Endometrial microvascular endothelial cells (primary cell): Measurements from ENCODE around the gene KIAA0825. TPM values are rescaled to one million over a fixed set of nuclear protein-coding genes. Genes with fewer than 3 reads are reported as not detected.

Experiments
- in situ Hi-C: cut with HindIII; loops from 2 replicates; pipeline ENCODE4 v1.10.0; 2017; ENCODE audit warnings: low sequenced_read_pairs, low pct_unique_long_range_greater_than_20kb; ENCODE audit errors: inconsistent ontology term
- total RNA-seq: library from RNA; depleted of rRNA; stranded (reverse); fragments of >200 nt; gene quantifications from one replicate; pipeline ENCODE4 v1.2.3, GENCODE V29; 2015; ENCODE audit errors: inconsistent ontology term

KIAA0825 gene
- total RNA-seq, 1 donor from 2014 or later: 0.46 TPM

DNA sequence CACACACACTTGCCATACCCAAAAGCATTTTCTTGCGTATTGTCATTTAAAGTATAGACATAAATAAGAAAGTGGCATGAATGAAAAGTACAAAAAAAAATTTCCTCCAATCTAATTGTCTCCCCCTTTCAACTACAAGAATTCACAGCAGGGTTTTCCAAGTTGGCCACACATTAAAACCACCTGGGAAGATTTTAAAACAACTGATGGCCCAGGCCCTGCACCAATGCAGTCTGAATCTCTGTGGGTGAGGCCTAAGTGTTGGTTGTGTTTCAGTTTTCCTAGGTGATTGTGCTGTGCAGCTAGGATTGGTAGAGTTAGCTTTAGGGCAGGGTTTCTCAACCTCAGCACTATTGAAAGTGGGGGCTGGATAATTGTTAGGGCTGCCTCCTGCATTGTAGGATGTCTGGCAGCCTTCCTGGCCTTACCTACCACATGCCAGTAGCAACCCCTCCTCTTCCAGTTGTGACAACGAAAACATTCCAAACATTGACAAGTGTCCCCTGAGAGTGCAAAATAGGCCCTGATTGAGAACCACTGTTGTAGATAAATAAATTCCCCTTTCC, 337.1 kb downstream of the KIAA0825 start:
- in situ Hi-C loops: no loop called here

DNA sequence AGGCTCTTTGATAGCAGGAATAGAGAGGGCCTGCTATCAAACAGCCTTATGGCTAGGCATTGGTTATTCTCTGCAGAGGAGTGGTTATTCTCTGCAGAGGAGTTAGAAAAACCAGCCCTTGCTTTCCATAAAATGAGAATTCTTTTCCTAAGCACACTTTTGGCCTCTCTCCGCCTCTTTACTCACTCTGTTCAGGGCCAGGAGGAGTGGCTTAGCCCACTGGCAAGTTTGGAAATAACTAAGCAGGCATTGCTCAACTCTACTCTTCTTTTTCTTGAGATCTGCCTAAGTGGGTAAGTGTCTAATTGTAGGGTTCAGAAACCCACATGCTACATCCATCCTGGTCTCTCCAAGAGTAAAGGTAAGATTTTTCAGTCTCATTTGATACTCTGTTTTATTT, 341.7 kb downstream of the KIAA0825 start:
- in situ Hi-C loops: no loop called here

GRCh38 chr5:94276048-94276447, 342.4 kb downstream of the KIAA0825 start:
- in situ Hi-C loops: no loop called here

GRCh38 chr5:94274707-94275106, 343.7 kb downstream of the KIAA0825 start:
- in situ Hi-C loops: no loop called here

- in situ Hi-C loops: no loop called here
Measured at GRCh38 chr5:94268226-94268625, 350.2 kb downstream of the KIAA0825 start.

DNA sequence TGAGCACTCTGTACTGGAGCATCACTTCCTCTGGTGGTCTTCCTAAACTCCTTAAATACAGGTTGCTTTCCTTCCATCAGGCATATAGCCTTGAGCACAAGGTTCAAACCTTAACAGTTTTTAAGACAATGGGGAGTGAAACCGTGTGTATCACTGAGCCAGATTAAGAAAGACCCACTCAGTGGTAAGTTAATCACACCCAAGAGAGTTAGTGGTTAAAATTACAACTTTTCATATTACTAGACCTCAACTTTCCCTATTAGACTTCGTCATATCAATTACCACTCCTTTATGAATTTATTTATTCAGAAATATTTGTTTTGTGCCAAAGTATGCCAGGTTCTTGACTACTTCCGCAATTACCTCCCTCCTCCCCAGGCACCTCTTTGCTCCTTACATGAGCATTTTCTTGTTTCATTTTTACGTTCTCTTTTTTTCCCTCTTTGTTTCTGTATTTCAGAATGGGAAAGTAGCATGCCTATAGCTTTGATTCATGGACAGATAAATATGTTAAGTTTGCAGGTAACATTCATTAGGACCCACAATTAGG, 351.0 kb downstream of the KIAA0825 start:
- in situ Hi-C loops: no loop called here

GRCh38 chr5:94266170-94266569, 352.2 kb downstream of the KIAA0825 start:
- in situ Hi-C loops: no loop called here

DNA sequence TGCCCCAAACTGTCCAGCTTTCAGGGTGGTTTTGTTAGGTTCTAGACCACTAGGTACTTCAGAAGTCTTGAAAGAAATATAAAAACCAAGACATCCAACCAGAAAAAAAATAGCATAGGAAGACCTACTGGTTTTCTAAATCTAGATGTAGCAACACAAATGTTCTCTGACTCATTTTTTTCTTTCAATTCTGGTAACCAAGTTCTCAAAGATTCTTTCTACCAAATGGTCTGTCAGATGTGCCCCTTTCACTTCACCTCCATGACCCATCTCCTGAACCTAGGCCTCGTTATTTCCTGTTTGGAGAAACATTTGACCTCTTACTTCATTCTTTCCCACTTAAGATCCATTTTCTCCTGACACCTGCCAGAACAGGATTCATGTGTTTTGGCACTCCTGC, 355.3 kb downstream of the KIAA0825 start:
- in situ Hi-C loops: no loop called here

DNA sequence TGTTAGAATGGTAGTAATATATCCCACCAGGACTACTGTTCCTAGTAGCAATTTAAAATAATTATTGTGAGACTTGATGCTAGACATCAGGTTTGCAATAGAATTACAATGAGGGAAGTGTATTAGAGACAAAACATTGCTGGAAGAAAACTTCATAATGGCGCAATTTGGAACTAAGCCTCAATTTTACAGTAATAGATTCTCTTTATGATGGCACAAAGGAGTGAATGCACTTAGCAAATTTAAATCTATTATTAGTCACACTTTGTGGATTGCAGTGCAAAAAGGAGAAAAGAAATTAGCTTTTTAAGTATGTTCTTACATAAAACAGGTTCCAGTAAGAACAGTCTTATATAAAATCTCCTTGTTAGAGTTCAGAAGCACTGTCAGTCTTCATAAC, 358.3 kb downstream of the KIAA0825 start:
- in situ Hi-C loops: no loop called here

- in situ Hi-C loops: no loop called here
Measured at GRCh38 chr5:94254214-94254613, 364.2 kb downstream of the KIAA0825 start.

DNA sequence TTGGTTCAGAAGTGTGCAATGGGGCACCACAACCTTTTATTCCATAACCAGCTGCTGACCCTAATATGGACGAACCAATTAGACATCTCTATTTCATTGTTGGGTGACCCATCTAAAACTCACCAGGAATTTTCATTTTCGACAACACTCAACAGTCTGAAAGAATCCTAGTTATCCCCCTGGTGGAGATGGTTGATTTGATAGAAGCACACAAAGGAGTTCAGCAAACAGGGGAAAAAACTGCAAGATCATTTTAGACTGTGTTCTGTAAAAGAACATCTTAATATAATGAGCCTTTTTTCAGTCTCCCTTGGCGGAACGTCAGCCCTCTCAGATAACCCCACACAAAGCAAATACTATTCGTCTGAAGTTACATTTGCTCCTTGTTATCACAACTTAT, 367.4 kb downstream of the KIAA0825 start:
- in situ Hi-C loops: no loop called here

DNA sequence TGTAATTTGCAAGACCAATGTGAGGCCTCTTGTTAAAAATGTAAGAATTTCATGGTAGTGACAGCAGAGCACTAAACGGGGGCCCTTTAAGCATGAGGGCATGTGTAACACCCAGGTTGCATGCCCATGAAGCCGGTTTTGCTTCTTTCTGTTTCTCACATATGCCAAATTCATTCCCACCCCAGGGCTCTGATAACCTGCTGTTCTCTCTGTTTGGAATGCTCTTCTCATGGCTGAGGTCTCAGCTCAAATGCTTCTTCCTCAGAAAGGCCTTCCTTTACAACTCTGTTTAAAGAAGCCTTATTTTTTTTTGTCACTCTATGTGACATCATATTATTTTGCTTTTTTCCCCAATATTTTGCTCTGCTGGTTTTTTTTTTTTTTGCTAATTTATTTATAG, 369.0 kb downstream of the KIAA0825 start:
- in situ Hi-C loops: no loop called here

DNA sequence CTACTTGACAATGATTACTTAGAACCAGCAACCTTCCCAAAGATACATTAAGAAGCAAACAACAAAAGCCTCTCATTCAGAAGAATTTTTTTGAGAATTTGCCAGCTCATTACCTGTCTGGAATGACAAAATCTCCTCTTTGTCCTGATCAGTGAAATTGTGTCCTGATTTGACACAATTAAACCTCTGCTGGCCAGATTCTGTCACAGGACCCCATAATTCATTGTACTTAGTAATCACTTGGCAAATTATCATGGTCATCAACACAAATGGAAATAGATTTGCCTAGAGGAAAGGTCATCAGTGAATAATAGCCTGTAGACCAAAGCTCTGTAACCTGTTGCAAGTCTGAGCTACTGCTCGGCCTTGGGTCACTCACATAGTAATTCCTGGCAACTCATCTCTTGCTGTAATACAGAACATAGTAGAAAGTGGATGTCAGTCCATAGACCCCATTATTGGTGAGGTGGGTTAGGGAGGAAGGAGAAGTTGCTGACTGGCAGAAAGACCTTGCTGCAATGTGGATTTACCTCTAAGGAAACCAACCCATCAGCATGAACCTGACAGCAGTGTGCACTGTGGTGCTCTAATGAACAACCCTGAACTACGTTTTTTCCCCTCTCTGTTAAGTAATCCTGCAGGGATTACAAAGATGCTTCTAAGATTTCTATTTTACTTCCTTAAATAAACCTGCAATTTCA, 370.1 kb downstream of the KIAA0825 start:
- in situ Hi-C loops: no loop called here

- in situ Hi-C loops: no loop called here
Measured at GRCh38 chr5:94245608-94246007, 372.8 kb downstream of the KIAA0825 start.

- in situ Hi-C loops: no loop called here
Measured at GRCh38 chr5:94244921-94245320, 373.5 kb downstream of the KIAA0825 start.

DNA sequence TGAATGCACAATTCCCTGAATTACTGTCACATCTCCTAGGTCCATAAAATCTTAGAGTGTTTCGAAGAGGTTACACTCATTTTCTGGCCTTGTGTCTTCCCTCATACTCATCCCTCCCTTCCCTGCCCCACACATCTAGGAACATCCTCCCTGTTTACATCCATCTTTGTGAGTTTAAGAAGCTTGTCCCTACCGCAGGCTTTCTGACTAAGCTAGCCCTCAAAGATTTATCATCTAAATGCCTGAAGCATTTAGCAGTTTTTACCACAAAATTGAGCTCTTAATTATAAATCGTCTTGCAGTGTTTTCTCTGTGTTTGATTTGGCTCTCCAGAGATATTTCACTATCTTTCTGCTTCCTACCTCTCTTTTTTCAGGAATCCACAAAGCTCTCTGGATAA, 374.8 kb downstream of the KIAA0825 start:
- in situ Hi-C loops: no loop called here

GRCh38 chr5:94240993-94241651, 377.3 kb downstream of the KIAA0825 start:
- in situ Hi-C loops: no loop called here

- in situ Hi-C loops: no loop called here
Measured at GRCh38 chr5:94240596-94240992, 377.8 kb downstream of the KIAA0825 start.

DNA sequence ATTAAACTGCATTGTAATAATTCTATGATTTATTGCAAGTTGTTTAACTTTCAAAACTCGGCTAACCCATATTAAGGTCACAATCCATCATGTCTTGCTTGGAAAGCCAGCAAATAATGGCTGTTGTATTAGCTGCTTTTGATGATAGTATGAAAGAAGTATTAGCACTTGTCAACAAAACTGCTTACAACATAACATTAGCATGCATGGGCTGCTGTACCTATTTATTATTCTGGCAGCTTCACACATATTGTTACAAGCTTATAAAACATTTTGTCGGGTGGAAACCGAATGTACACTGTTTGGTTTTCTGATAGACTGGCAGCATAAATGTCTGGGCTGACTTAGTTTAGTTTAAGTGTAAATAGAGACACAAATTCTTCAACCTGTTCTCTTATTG, 378.3 kb downstream of the KIAA0825 start:
- in situ Hi-C loops: no loop called here

DNA sequence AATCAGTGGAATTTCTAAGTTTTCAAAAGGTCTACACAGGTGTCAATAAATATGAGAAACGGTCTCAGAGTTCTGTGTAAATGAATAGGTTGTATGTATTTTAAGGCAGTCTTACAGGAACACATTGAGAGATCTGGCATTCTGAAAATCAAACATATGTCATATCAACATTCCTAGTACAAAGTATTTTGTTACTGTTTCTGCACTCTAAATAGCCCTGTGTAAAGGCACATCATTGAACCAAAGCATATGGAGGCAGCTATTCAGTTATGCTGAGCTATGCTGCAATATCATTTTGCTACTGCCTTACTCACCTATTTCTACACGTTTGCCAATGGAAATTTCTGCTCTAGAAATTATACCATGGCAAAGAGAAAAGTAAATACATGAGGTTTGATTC, 379.1 kb downstream of the KIAA0825 start:
- in situ Hi-C loops: no loop called here
